ENCODE results near the gene DTYMK. TPM values are rescaled to one million over a fixed set of nuclear protein-coding genes. Genes with fewer than 3 reads are reported as not detected.

Gene DTYMK
- total RNA-seq, 1 experiment from 2014 or later, result 155 TPM

DNA sequence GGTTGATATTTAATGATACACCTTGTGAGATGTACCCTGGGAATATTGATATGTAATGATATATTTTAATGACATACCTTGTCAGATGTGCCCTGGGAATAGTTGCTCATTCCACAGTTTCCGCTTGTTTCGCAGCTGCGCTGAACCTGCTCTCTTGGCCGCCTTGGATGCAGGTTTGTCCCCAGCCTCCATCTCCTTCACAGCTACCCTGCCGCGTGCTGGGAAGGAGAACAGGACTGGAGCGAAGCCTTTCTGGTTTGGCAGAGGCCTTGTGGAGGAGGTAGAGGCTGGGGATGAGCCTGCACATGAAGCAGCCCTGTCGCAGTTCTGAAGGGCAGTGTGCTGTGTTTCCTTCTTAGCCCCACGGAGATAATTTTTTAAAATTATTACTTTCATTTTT, 34.5 kb downstream of the DTYMK start:
- BruUV-seq (replicated peaks), result no TSS peak
- Histone ChIP-seq H2AFZ (ENCODE audit: low read length) (no peak overlapping the region), H3K79me2 (ENCODE audit: low read length) (peaks cover 35% of the 10 kb centered on the region), H3K9ac (ENCODE audit: low read length) (no peak overlapping the region), H3K9me3 (ENCODE audit: low read length) (no peaks in the 10 kb centered on the region), H3K4me2 (ENCODE audit: low read length) (no peak overlapping the region), H4K20me1 (ENCODE audit: low read length) (no peaks in the 10 kb centered on the region; the same call in 1 of the 2 replicates), H3K27ac (ENCODE audit: low read length) (no peak overlapping the region), H3K36me3 (ENCODE audit: low read depth, low read length) (peaks cover 17% of the 10 kb centered on the region), H3K27me3 (ENCODE audit: low read length) (no peaks in the 10 kb centered on the region), H3F3A (ENCODE audit: low read length, unreplicated experiment) (no peaks in the 10 kb centered on the region), H3K4me3 (ENCODE audit: low read length) (no peak overlapping the region), H3K9me2 (replicated peaks; ENCODE audit: low read length) (no peaks in the 10 kb centered on the region), H3K4me1 (ENCODE audit: insufficient read depth, low read length) (no peaks in the 10 kb centered on the region)
- no peak for ATAC-seq
- DNase-seq, result no peak
- ChIA-PET CTCF (no interaction called here), POLR2A (ENCODE audit: unreplicated experiment) (no interaction called here)
- intact Hi-C loops (cut with micrococcal nuclease), result no loop called here
- TF ChIP-seq, protein P1, sequence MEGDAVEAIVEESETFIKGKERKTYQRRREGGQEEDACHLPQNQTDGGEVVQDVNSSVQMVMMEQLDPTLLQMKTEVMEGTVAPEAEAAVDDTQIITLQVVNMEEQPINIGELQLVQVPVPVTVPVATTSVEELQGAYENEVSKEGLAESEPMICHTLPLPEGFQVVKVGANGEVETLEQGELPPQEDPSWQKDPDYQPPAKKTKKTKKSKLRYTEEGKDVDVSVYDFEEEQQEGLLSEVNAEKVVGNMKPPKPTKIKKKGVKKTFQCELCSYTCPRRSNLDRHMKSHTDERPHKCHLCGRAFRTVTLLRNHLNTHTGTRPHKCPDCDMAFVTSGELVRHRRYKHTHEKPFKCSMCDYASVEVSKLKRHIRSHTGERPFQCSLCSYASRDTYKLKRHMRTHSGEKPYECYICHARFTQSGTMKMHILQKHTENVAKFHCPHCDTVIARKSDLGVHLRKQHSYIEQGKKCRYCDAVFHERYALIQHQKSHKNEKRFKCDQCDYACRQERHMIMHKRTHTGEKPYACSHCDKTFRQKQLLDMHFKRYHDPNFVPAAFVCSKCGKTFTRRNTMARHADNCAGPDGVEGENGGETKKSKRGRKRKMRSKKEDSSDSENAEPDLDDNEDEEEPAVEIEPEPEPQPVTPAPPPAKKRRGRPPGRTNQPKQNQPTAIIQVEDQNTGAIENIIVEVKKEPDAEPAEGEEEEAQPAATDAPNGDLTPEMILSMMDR (conservative IDR thresholded peaks at IDR 0.05; ENCODE audit: low read depth, low read length), result no peak
- TF ChIP-seq EZH2 (IDR thresholded peaks at IDR 0.05; ENCODE audit: low read length, unreplicated experiment) (no peak), EZH2phosphoT487 (IDR thresholded peaks at IDR 0.05; ENCODE audit: borderline replicate concordance, low read length) (no peak)

DNA sequence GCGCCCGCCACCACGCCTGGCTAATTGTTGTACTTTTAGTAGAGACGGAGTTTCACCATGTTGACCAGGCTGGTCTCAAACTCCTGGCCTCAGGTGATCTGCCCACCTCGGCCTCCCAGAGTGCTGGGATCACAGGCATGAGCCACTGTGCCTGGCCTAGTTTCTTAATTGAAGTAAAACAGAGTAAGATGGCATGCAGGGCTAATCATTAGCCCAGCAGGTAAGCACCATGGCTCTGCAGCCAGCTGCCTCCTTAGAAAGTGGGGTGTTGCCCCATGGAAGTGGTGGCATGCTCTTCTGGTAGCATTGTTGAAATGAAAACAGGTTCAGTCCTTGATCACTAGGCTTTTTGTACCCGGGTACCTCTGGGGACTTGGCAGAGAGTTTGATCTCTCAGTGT, 36.7 kb downstream of the DTYMK start:
- ChIA-PET POLR2A (ENCODE audit: unreplicated experiment) (no interaction called here), CTCF (no interaction called here)
- Histone ChIP-seq H3F3A (ENCODE audit: low read length, unreplicated experiment) (no peaks in the 10 kb centered on the region), H3K9me3 (ENCODE audit: low read length) (no peaks in the 10 kb centered on the region), H4K20me1 (ENCODE audit: low read length) (peaks cover 6% of the 10 kb centered on the region; the same call in 1 of the 2 replicates), H3K4me3 (ENCODE audit: low read length) (no peak overlapping the region), H3K9me2 (replicated peaks; ENCODE audit: low read length) (no peaks in the 10 kb centered on the region), H3K36me3 (ENCODE audit: low read depth, low read length) (peaks cover 17% of the 10 kb centered on the region), H2AFZ (ENCODE audit: low read length) (no peak overlapping the region), H3K9ac (ENCODE audit: low read length) (no peak overlapping the region), H3K27me3 (ENCODE audit: low read length) (no peaks in the 10 kb centered on the region), H3K4me2 (ENCODE audit: low read length) (no peak overlapping the region), H3K27ac (ENCODE audit: low read length) (no peak overlapping the region), H3K79me2 (ENCODE audit: low read length) (peaks cover 58% of the 10 kb centered on the region), H3K4me1 (ENCODE audit: insufficient read depth, low read length) (no peaks in the 10 kb centered on the region)
- TF ChIP-seq, protein P1 (conservative IDR thresholded peaks at IDR 0.05; ENCODE audit: low read depth, low read length), result no peak
- TF ChIP-seq EZH2 (IDR thresholded peaks at IDR 0.05; ENCODE audit: low read length, unreplicated experiment) (no peak), EZH2phosphoT487 (IDR thresholded peaks at IDR 0.05; ENCODE audit: borderline replicate concordance, low read length) (no peak)
- intact Hi-C loops (cut with micrococcal nuclease), result no loop called here
- no peak for ATAC-seq
- DNase-seq, result no peak
- no TSS peak for BruUV-seq (replicated peaks)

DNA sequence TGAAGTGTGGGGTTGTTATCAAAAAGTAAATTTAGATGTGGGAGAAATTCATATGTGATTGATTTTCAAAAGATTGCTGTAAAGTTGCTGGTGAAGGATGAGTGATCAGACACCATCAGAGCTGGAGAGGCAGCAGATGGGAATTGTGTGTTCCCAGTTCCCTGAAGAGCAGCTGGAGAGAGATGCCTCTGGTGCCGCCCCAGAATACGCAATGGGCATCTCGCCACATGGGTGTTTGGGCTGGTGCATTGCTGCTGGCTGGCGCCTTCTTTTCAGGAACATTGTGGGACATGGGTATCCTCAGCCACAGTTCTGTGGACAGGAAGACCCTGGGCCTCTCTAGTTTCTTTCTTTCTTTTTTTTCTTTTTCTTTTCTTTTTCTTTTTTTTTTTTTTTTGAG, 37.2 kb downstream of the DTYMK start:
- Histone ChIP-seq H3K4me3 (ENCODE audit: low read length) (no peak overlapping the region), H3K27ac (ENCODE audit: low read length) (no peak overlapping the region), H2AFZ (ENCODE audit: low read length) (no peak overlapping the region), H3F3A (ENCODE audit: low read length, unreplicated experiment) (no peaks in the 10 kb centered on the region), H3K79me2 (ENCODE audit: low read length) (peaks cover 63% of the 10 kb centered on the region), H3K36me3 (ENCODE audit: low read depth, low read length) (peaks cover 13% of the 10 kb centered on the region), H3K27me3 (ENCODE audit: low read length) (no peaks in the 10 kb centered on the region), H4K20me1 (ENCODE audit: low read length) (peaks cover 7% of the 10 kb centered on the region; the same call in 1 of the 2 replicates), H3K4me1 (ENCODE audit: insufficient read depth, low read length) (no peaks in the 10 kb centered on the region), H3K9me3 (ENCODE audit: low read length) (no peaks in the 10 kb centered on the region), H3K4me2 (ENCODE audit: low read length) (no peak overlapping the region), H3K9me2 (replicated peaks; ENCODE audit: low read length) (no peaks in the 10 kb centered on the region), H3K9ac (ENCODE audit: low read length) (no peak overlapping the region)
- no peak for DNase-seq
- ATAC-seq, result no peak
- BruUV-seq (replicated peaks), result no TSS peak
- TF ChIP-seq, protein P1 (conservative IDR thresholded peaks at IDR 0.05; ENCODE audit: low read depth, low read length), result no peak
- TF ChIP-seq EZH2 (IDR thresholded peaks at IDR 0.05; ENCODE audit: low read length, unreplicated experiment) (no peak), EZH2phosphoT487 (IDR thresholded peaks at IDR 0.05; ENCODE audit: borderline replicate concordance, low read length) (no peak)
- ChIA-PET POLR2A (ENCODE audit: unreplicated experiment) (no interaction called here), CTCF (no interaction called here)
- intact Hi-C loops (cut with micrococcal nuclease), result no loop called here

Data from PC-3 (cell line).